Measurements from ENCODE around the gene C4orf50. TPM values are rescaled to one million over a fixed set of nuclear protein-coding genes. Genes with fewer than 3 reads are reported as not detected.

Gene C4orf50
- total RNA-seq, 4 donors from 2014 or later: not detected

- no peaks in the 10 kb centered on the region for H3K36me3 ChIP-seq
- WGBS: 53% methylated on average over 11 of the region's 12 CpGs
- DNase-seq (ENCODE audit: low spot score in 2 of 2): no peak
- peaks cover 5% of the 10 kb centered on the region for H3K4me1 ChIP-seq
- TF ChIP-seq POLR2A (IDR thresholded peaks at IDR 0.05): no peak
- no peak for TF ChIP-seq EP300 (IDR thresholded peaks at IDR 0.05)
- no peak for TF ChIP-seq POLR2AphosphoS5 (IDR thresholded peaks at IDR 0.05)
- no peak for TF ChIP-seq CTCF (IDR thresholded peaks at IDR 0.05)
- H3K27me3 ChIP-seq: peaks cover 51% of the 10 kb centered on the region
- H3K27ac ChIP-seq: no peak overlapping the region
- no peak overlapping the region for H3K4me3 ChIP-seq
- H3K9me3 ChIP-seq: no peaks in the 10 kb centered on the region
These were observed 7.0 kb downstream of the C4orf50 start for GRCh38 chr4:6011271-6011671.

DNA sequence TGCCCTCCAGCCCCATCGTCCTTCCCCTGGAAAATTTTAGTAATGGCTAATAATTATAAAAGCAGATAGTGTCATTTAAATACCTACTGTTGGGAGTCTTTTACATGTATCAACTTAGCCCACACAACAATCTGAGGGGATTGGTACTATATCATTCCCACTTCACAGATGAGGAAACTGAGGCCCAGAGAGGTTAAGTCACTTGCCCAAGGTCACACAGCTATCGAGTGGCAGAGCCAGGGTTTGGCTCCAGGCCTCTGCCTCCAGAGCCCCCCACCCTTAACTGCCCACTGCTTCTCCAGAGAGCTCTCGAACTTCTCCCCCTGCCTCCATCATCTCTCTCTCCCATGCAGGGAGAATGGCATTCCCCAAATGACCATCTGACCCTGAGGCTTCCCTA lies 7.4 kb downstream of the C4orf50 start:
- Histone ChIP-seq H3K27ac (no peak overlapping the region), H3K4me1 (peaks cover 5% of the 10 kb centered on the region), H3K4me3 (no peak overlapping the region), H3K36me3 (no peaks in the 10 kb centered on the region), H3K9me3 (no peaks in the 10 kb centered on the region), H3K27me3 (peaks cover 52% of the 10 kb centered on the region)
- 77% methylated on average over 3 of the region's 3 CpGs for WGBS
- no peak for TF ChIP-seq POLR2AphosphoS5 (IDR thresholded peaks at IDR 0.05)
- TF ChIP-seq POLR2A (IDR thresholded peaks at IDR 0.05): no peak
- TF ChIP-seq EP300 (IDR thresholded peaks at IDR 0.05): no peak
- TF ChIP-seq CTCF (IDR thresholded peaks at IDR 0.05): no peak
- no peak for DNase-seq (ENCODE audit: low spot score in 2 of 2)

GRCh38 chr4:6009452-6009851 lies 8.8 kb downstream of the C4orf50 start:
- Histone ChIP-seq H3K4me3 (no peak overlapping the region), H3K4me1 (peaks cover 5% of the 10 kb centered on the region), H3K9me3 (no peaks in the 10 kb centered on the region), H3K27me3 (peaks cover 52% of the 10 kb centered on the region), H3K27ac (no peak overlapping the region), H3K36me3 (no peaks in the 10 kb centered on the region)
- TF ChIP-seq POLR2A (IDR thresholded peaks at IDR 0.05) (no peak), POLR2AphosphoS5 (IDR thresholded peaks at IDR 0.05) (no peak), CTCF (IDR thresholded peaks at IDR 0.05) (no peak), EP300 (IDR thresholded peaks at IDR 0.05) (no peak)
- DNase-seq (ENCODE audit: low spot score in 2 of 2): no peak
- WGBS: 45% methylated on average over 8 of the region's 8 CpGs

DNA sequence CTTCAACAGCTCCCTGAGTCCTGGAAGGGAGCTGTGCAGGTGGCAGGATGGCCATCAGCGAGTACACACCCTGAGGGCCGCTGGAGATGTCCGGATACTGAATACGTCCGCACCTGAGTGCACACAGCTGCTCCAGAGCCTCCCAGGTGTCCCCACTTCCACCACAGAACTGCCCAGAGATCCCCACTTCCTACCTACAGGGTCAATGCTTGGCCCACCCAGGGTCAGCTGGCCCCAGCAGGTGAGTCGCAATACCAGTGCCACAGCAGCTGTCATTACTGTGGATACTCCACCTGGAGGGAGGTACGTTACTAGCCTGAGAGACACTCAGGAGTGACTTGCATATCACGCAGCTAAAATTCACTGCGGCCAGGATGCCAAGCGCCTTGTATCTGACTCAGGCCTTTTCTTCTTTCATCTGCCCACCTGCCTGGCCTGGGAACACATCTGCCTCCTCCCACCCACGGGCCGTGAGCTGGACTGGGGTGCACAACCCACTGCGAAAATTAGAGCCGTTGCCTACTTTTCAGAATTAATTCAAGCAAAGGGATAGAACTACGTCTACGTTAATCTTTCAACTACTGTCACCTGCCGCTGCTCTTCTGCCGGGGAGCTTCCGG lies 9.4 kb downstream of the C4orf50 start:
- no peak for DNase-seq (ENCODE audit: low spot score in 2 of 2)
- Histone ChIP-seq H3K27me3 (peaks cover 52% of the 10 kb centered on the region), H3K9me3 (no peaks in the 10 kb centered on the region), H3K4me1 (peaks cover 5% of the 10 kb centered on the region), H3K36me3 (no peaks in the 10 kb centered on the region), H3K27ac (no peak overlapping the region), H3K4me3 (no peak overlapping the region)
- TF ChIP-seq CTCF (IDR thresholded peaks at IDR 0.05) (no peak), POLR2A (IDR thresholded peaks at IDR 0.05) (no peak), POLR2AphosphoS5 (IDR thresholded peaks at IDR 0.05) (no peak), EP300 (IDR thresholded peaks at IDR 0.05) (no peak)
- 76% methylated on average over 18 of the region's 19 CpGs for WGBS

DNA sequence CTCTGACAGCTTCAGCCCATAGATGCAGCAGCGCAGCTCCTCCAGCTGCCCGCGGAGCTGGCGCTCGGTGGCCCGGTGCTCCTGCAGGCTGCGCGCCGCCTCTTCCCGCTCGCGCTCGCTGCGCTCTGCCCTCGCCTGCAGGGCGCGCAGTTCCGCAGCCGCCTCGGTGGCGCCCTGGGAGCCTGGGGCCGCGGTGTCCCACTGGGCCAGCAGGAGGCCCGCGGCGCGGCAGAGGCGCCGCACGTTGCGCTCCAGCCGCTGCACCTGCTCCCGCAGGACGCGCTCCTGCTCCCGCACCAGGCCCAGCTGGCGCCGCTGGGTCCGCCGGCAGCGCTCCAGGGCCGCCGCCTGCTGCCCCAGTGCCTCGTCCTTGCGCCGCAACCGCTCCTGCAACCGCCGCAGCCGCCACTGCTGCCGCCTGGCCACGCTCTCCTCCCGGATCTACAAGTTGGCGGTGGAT lies 10.1 kb downstream of the C4orf50 start:
- DNase-seq (ENCODE audit: low spot score in 2 of 2): no peak
- 11% methylated on average over 11 of the region's 54 CpGs for WGBS
- H3K27me3 ChIP-seq: peaks cover 52% of the 10 kb centered on the region

More for the DNA sequence above, 10.1 kb downstream of the C4orf50 start:
- H3K9me3 ChIP-seq: no peaks in the 10 kb centered on the region
- no peak overlapping the region for H3K27ac ChIP-seq
- no peaks in the 10 kb centered on the region for H3K36me3 ChIP-seq
- H3K4me3 ChIP-seq: no peak overlapping the region
- TF ChIP-seq POLR2A (IDR thresholded peaks at IDR 0.05) (no peak), EP300 (IDR thresholded peaks at IDR 0.05) (no peak), CTCF (IDR thresholded peaks at IDR 0.05) (no peak)
- peaks cover 5% of the 10 kb centered on the region for H3K4me1 ChIP-seq

All from suprapubic skin (tissue), 4 donors.